Cardiac septum (tissue), 1 donor: ENCODE results near the gene IQGAP2. TPM values are rescaled to one million over a fixed set of nuclear protein-coding genes. Genes with fewer than 3 reads are reported as not detected.
"Not testable (repeated sequence)": the region's sequence is repeated elsewhere in the genome, so short reads cannot be mapped to it uniquely, and the experiment has no call there.

Source experiments
- DNase-seq: peaks from one replicate; pipeline ENCODE4 v3.0.0-alpha.2; 2020; ENCODE audit warnings: low spot score
- intact Hi-C: fragments of 100-400 bp; cut with DNase I; formaldehyde crosslinking; loops from one replicate; pipeline ENCODE4 v1.14.0; 2022
- long read RNA-seq: library from polyadenylated mRNA; unstranded; transcript quantifications from one replicate; pipeline ENCODE4 v2.0.0, GENCODE V29; 2021
- total RNA-seq: library from RNA; stranded (reverse); fragmentation: NEBNext Ultra II Directional; extraction: Animal tissue kit (Norgen Biotek cat#: 25700); gene quantifications from one replicate; pipeline ENCODE4 v1.2.1, GENCODE V29; 2021
- donor health status: DM: no; HTN: no; CAD: no.

Gene IQGAP2
- total RNA-seq = 7.9 TPM
- long read RNA-seq, partial matches to known transcripts = 1 of 4 reads
- long read RNA-seq, other reads (novel, unspliced or antisense) = 1 of 4 reads

DNA sequence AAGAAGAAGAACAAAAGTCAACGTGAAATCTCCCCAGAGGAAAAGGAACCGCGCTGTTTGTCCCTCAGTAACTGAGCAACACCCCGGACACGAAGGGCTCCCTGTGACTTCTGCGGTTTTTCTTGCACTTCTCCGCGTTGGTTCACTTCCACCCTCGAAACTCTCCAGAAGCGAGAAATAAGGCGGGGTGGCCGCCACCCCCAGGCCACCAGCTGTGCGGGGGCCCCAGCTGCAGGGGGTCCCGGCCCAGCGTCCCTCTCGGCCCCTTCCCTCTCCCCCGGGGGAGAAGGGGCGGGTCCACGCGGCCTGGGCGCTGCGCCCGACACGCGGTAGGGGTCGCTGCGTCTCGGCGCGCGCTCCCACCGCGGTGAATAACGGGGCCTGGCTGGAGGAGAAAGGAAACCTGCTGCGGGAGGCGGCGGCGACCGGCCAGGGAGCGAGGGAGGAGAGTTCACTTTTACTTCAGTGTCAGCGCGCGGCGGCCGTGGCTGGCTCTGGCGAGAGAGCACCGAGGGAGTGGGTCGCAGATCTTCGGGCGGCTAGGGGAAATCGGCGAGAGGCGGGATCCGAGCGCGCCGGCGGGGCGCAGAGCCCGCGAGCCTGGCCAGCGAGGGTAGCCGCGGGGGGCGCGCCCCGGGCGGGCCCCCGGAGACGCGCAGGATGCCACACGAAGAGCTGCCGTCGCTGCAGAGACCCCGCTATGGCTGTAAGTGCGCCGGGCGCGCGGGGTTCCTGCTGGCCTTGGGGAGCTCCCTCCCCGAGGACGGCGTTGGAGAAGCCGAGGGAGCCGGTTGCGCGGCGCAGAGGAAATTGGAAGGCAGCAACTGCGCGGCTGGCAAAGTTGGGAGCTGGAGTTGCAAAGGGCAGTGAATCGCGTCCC lies at the start of gene IQGAP2:
Gene IQGAP2, plus strand, starts transcription at position 400 of the 880 bp plus-strand sequence. Its CDS starts 261 bp downstream, at position 661.
- intact Hi-C loops = no loop called here
- DNase-seq = peak; percentile 91

DNA sequence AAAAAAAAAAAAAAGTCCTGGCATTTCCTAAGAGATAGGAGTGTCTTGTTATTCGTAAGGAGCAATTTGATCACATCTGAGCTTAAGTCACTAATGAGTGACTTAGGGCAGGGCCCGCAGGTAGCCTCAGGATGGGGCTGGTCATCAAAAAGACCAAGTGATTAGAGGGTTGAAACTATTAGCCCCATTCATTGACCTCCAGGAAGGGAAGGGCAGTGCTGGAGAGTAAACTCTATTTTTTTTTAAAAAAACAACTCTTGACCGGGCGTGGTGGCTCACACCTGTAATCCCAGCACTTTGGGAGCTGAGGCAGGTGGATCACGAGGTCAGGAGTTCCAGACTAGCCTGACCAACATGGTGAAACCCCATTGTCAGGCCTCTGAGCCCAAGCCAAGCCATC lies 46.2 kb upstream of the IQGAP2 start:
- intact Hi-C loops = no loop called here
- DNase-seq = no peak

DNA sequence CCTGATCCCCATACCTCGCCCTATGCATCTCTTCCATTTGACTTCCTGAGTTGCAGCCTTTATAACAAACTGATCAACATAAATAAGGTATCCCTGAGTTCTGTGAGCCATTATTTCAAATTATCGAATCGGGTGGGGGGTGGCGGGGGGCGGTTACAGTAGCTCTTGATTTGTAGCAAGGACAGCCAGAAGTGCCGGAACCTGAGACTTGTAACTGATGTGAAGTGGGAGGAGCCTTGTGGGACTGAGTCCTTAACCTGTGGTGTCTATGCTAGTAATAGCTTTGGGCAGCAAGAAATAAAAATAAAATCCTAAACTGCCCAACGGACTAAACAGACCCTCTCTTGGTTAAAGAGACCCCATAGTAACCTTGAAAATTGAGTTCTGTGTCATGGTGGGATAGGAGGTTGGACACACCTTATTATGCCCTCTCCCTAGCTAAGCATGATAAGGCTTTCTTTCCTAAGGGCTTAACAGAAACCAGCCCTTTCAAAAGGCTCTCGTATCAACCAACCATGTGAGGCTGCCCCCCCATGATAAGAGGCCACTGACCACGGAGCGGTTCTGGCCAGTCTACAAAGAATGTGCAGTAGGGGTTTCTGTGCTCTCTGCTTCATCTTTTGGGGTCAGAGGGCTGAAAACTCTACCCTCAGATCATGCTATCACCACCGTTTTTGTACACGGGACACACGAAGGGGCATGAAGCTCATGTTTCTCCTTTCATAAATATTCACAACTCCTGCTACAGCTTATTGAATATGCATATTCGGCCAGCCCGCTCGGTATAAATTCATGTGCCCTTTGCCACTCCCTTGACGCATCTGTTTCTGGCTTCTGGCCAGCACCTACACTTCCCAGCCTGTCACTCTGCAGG lies 39.5 kb upstream of the IQGAP2 start:
- intact Hi-C loops = no loop called here
- no peak for DNase-seq

DNA sequence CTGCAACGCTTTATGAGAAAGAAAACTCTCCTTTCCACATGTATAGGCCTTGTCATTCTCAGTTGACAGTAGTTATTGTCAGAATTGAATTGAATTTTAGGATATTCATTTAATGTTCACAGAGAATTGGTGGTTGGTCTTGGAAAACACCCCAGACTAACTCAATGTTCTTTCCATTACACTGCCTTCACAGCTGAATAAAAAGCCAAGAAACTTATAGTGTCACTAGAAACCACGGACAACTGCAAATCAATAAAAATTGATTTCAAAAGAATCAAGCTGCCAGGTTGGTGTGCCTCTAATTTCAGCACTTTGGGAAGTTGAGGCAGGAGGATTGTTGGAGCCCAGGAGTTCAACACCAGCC lies 38.9 kb upstream of the IQGAP2 start:
- no peak for DNase-seq
- intact Hi-C loops = no loop called here

DNA sequence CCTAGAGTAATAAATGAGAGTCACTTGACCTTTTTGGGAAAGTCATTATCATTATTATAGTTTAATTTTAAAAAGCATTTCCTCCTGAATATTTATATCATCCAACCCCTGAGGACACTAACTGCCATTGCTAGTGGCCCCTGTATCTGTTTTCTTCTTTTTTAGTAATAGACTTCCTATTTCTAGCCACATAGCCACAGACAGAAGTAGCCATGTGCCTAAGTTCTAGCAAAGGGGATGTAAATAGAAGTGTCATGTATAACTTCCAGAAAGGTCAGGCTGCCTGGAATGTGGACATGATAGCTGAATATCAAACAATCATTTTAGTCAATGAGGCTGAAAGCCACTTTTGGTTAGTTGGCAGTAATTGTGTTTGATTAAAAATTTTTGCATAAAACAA lies 37.5 kb upstream of the IQGAP2 start:
- no peak for DNase-seq
- intact Hi-C loops = no loop called here

- intact Hi-C loops = no loop called here
- DNase-seq = no peak
Observed at GRCh38 chr5:76366596-76366995, 36.5 kb upstream of the IQGAP2 start.

- DNase-seq = no peak
- intact Hi-C loops = no loop called here
Observed at GRCh38 chr5:76367623-76368371, 35.3 kb upstream of the IQGAP2 start.

DNA sequence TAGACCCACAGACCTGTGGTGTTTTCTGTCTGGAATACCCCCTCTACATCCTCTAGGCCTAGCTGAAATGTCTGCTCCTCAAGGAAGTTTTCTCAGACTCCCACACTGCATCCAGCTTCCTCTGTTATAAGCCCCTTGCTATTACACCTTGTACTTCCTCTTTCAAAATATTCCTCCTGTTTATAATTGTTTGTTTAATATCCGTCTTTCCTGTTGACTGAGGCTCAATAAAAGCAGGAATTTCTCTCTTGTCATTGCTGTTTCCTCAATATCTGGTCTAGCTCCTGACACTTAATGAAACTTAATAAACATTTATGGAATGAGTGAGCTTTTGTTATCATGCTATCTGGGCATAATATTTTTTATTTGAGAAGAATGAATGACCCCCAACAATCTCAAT lies 34.1 kb upstream of the IQGAP2 start:
- intact Hi-C loops = no loop called here
- DNase-seq = no peak

DNA sequence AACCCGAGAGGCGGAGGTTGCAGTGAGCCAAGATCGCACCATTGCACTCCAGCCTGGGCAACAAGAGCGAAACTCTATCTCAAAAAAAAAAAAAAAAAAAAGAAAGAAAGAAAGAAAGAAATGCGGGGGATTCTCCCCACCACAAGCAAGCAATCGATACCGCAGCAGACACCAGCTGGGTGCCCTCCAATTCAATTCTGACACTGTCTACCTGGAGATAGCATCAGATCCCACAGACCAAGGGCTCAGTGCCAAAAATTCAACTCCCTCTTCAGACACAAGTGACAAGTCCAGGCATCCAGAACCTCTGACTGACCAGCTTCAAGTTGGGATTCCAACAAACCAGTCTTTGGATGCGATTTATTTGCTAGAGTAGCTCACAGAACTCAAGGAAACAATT lies 33.4 kb upstream of the IQGAP2 start:
- intact Hi-C loops, DNase-seq: not testable (repeated sequence)

GRCh38 chr5:76371960-76372322 lies 31.1 kb upstream of the IQGAP2 start:
- DNase-seq = no peak
- intact Hi-C loops = no loop called here

DNA sequence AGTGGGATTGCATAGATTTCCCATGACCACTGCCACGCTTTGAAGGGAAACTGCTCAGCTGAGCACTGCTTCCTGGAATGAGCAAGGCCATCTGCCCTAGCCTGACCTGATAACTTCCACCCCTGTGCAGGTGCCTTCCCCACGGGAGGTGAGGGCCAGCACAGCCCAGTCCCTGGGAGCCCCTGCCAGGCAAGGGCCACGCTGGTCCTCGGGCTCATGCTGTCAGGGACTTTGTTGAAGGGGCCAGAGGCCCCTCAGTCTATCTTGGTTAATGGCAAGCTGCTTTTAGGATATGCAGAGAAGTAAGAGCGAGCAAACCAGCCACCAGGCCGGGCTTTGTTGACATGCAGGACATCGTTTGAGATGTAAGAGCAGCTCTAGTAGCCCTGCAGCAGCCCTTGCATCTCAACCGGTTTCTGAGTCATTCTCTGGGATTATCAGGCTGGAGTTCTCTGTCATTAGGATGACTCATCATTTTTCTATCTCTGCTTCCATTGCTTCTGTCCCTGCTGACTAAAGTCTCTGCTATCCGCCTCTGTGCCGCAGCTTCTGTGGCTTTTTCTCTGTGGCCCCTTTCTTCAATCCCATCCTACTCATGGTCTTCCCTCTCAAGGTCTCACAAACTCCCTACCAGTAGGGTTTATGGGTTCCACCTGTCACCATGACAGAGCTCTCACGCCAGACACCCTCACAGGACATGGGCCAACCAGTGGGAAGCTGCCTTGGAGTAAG lies 30.6 kb upstream of the IQGAP2 start:
- intact Hi-C loops = no loop called here
- no peak for DNase-seq

- intact Hi-C loops = no loop called here
- DNase-seq = no peak
Observed at GRCh38 chr5:76376148-76376865, 26.8 kb upstream of the IQGAP2 start.

GRCh38 chr5:76376866-76377230 lies 26.2 kb upstream of the IQGAP2 start:
- no peak for DNase-seq
- intact Hi-C loops = no loop called here

DNA sequence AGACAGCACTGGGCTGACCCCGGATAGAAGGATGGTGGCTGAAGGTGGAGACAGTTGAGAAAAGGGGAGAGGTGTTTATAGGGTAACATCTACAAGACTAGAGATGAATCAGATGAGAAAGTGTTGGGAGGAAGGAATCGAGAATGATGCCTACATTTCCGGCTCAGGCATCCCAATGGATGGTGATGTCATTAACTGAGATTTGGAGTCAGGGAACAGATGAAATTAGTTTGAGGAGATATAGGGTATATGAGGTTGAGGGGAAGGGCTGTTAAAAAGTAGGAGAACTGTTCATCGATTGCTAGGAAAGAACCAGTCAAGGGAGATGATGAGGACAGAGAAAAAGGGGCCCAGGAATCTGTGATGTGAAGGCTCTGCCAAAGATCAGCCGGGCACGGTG lies 24.7 kb upstream of the IQGAP2 start:
- DNase-seq = no peak
- intact Hi-C loops = no loop called here

GRCh38 chr5:76379316-76379715 lies 23.8 kb upstream of the IQGAP2 start:
- intact Hi-C loops = no loop called here
- DNase-seq = no peak

DNA sequence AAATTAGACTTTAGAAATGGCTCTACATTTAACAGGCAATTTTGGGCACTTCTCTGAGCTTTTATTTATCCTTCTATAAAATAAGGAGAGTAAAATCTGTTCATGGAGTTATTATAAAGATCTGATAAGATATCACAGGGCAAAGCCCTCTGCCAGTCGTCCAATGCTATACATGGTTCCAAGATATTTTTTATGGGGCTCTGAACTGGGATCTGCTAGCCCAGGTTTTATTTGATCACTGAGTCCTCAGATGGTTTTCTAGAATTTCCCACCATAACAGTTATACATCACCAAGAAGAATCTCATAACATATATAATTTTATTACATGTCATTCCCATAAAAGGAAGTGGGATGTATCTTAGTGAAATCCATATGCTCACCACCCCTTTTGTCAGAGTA lies 23.2 kb upstream of the IQGAP2 start:
- no peak for DNase-seq
- intact Hi-C loops = no loop called here

DNA sequence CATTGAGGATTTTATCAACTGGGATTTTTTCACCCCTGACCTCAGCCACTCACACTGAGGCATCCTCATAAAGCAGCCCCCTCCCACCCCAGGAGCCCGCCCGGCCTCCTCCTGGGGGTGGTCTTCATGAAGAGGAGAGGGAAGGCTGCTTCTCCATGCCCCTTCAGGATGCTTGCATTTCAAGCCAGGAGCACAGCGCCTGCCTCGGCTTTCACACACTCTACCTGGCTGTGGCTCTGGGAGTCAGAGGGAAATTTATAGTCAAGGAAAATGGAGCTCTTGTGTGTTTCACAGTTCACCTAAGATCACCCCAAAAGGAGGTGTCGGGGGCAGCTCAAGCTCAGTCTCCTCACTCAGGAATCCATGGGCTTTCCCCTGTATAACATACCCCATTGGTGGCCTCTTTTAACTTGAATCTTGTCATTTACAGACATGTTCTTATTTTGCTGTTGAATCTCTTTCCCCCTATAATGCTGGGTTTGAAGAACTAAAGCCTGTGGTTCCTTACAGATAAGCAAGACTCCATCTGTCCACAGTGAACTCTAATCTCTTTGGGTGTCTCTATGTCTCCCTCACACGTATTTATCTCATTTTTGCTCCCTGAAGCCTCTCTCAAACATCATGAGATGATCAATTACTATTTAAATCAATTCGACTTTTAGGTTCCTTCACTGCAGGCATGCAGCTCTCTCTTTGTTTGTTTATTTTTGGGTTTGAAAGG lies 22.6 kb upstream of the IQGAP2 start:
- no peak for DNase-seq
- intact Hi-C loops = no loop called here

DNA sequence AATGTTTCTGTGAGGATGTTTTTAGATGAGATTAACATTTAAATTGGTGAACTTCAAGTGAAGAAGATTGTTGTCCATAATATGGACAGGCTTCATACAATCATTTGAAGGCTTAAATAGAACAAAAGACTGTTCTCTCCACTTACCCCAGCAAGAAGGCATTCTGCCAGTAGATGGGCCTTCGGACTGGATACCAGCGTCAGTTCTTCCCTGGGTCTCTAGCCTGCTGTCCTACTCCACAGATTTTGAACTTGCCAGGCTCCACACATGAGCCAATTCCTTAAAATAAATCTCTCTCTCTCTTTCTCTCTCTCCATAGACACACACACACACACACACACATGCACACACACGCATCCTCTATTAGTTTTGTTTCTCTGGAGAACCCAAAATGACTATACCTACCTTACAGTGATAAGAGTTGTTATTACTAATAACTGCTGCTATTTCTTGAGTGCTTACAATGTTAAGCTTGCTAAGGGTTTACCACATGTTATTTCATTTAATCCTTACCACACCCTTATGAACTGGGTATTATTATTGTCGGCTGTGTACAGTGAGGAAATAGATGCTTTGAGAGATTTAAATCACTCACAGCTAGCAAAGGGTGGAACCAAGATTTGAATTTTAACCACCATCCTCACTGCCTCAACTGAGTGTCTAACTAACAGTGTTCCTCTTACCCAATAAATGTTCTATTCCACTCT lies 19.8 kb upstream of the IQGAP2 start:
- DNase-seq = no peak
- intact Hi-C loops = no loop called here
